DMS153 (cell line): ENCODE measurements around the gene LINGO4.

Experiments used
- DNase-seq: peaks from one replicate; lab custom pipeline; 2025; lab: John Stamatoyannopoulos, UW

Gene LINGO4

DNA sequence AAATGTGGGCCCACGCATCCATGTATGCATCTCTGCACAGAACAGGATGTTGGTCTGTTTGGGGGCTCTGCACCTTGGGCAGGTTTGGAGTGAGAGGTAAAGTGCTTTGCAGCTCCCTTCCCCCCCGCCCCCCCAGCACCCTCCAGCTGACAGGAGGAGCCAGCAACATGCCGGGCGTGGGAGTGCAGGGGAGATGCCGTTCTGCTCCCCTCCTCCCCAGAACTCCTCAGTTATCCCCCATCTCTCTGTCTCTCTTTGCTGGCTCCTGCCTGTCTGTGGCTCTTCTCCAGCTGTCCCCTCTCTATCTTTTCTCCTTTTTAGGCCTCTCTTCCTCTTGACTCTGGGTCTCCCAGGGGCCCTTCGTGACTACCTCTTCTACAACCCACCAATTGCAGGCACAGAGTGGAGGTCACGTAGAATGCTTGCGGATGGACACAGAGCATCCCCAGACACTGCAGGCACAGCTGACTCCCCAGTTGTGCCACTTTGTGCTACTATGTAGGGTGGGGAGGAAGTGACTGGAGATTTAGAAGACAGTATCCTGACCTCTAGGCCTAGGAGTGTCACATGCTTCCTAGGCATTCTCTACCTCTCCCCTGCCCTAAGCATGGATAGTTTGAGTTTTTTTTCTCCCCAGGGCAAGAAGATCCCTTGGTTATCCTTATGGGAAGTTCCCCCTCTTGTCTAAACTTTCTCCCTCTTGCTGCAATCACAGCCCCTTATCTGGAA lies 28.1 kb upstream of the LINGO4 start:
- no peak for DNase-seq

DNA sequence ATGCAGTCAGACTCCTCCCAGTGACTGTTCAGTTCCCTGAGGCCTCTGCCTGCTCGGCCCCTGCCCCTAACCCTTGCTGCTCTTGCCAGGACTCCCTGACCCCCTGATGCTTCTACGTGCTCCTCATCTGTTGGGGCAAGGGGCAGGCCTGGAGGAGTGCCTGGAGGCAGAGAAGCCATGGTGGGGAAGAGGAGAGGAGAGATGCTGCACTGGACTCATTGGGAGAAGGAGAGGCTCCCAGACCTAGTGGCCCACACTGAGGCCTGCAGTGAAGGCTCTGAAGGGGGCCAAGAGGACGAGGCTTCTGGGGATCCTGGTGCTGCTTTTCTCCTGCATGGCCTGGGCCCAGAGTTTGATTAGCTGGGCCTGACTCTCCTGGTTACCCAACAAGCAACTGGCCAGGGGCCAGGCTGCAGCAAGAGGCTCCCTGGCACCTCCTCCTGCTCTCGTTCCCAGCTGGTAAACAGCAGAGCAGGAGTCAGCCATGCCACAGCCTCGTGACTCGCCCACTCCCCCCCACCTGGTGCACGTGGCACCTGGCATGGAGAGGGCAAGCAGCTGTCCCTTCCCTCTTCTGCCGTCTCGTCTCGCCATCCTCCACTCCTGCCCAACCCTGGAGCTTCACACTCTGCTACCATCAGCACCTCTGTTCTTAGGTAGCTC lies 27.2 kb upstream of the LINGO4 start:
- peak; percentile 94 for DNase-seq

DNA sequence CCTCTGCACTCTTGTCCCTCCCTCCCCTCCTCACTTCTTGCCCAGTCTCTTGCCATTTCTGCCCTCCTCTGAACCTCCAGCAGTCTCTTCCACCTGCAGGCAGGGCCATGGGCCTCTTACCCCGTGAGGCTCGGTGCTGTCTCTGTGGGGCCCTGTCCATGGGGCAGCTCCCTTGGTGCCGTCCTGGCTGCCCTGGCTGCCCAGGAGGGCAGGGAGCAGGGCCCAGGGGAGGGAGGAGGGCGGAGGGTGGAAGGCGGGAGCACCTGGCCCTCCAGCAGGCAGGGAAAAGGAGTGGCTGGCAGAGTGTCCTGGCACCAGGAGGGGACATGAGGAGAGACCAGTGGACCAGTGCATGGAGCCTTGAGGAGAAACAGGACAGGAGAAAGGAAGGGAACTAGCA lies 26.4 kb upstream of the LINGO4 start, which contains the start of gene RORC:
TSS of gene RORC (minus strand) at position 198 of the 400 bp plus-strand sequence. CDS start at position 160, 38 bp downstream.
- DNase-seq = peak; percentile 20

DNA sequence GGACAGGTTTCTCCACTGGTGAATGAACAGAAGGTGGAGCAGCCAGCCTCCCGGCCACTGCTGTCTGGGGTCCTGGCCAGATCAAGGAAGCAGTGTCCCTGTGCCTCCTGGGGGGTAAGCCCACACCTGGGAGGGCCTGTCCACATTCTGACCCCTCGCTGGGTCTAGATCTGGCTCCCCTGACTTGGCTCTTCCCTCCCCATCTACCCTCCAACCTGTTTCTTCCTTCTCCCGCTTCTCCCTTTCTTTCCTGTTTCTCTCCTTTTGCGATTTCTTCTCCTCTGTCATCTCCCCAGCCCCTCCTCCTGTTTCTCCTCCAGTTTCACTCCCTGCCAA lies 26.0 kb upstream of the LINGO4 start:
- DNase-seq = no peak

DNA sequence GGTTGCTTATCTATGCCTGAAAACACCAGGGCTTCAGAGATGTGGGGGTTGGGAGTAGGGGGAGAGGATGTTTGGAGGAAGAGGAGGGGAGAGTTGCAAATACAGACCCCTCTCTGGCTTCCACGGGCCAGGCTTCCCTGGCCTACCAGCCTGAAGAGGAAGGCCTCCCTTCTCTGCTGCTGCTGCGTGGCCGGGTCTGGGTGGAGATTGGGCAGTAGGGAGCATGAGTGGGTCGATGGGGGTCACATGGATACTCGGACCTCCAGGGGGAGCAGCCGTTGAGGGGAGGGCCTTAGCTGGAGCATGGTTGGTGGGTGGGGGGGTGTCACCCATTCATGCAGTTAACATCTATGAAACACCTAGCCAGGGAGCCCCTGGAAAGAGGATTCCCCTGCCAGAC lies 24.8 kb upstream of the LINGO4 start:
- DNase-seq = no peak

DNA sequence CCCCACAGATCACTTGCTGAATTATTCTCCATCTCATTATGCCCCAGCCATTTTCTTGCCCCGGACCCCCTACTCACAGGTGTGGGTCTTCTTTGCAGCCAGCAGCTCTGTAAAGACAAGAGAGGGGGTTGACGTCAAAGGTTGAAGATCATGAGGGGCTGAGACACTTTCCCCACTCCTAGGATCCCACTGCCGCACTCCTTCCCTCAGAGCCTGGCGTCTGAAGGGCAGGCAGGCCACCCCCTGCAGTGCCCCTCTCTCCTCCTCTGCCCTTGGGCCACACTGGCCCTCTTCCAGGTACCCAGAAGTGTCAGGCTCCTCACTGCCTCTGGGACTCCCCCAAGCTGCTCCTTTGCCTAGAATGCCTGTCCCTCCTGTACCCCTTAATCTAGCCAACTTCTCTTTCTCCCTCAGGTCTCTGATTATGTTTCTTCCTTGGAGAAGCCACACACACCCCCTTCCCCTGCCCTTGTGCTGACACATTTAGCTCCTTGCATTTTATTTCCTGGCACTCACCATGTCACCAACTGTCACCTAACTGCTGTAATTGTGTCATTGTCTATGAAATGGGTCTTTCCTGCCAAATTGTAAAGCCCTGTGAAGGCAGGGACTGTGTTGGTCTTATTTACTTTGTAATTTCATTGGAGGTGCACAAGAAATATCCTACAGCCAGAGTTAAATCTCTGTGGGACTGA lies 24.3 kb upstream of the LINGO4 start:
- no peak for DNase-seq

DNA sequence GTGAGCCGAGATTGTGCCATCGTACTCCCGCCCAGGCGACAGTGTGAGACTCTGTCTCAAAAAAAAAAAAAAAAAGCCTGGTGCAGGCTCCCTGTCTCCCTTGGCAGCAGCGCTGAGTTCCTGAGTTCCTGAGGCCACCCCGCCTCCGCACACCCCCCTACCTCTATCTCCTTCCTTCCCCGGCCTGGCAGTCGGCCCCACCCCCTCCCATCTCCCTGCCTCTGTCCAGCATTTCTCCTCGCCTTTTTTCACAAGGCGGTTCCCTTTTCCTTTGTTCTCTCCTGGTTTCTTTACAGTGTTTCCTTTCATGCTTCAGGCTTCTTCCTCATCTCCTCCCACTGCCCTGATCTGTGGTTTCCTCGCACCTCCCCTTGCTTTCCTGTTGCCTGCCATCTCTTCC lies 23.7 kb upstream of the LINGO4 start:
- DNase-seq = no peak

DNA sequence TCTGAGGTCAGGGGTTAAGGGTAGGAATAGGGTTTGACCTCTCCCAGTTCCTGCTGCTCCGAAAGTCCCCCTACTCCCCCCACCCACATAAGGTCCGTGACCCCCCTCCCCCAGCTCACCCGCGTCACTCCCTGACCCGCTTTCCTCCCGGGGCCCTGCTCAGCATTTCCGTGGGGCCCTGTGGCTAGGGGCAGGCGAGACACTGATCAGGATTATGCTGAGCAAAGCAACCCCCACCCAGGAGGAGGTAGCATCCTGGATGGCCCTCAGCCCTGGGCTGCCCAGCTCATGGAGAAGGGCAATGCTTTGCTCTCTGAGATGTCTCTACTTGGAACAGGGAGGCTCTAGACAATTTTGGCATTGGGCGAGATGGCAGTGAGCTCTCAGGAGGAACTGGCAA lies 22.6 kb upstream of the LINGO4 start:
- DNase-seq = no peak

DNA sequence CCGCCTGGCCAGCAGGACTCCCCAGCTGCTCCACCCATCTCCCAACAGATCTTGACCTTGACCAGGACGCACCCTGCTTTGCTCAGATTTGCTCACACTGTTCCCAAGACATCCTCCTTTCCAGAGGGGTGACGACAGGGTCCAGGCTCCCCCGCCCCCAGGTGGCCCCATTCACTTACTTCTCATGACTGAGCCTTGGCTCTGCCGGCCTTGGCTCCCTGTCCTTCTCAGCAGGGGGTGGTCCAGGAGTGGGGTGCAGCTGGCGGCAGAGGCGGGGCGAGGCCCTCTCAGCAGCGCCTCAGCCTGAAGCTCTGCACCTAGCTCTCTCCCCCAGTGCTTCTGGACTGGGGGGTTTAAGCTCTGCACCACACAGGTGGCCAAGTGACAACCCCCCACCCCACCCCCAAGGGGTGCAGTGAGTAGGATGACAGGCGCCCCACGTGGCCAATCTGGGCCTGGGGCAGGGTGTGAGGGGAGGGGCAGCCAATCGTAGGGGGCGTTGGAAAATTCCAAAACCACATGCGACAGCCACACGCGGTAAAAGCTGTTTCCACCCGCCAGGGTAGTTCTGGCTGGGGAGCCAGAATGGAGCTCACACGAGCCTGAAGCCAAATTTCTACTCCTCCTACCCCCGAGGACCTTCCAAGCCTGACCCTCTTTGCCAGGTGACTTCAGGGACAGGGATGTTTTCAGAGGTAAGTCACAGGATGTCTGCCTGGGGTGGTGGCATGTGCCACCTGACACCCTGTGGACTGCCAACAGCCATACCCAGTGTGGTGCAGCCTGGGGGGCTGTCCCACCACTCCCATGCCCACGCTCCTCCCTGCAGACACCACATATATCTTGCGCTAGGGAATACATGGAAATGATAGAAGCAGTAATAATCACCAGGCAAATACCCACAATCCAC lies 20.8 kb upstream of the LINGO4 start:
- DNase-seq = no peak

DNA sequence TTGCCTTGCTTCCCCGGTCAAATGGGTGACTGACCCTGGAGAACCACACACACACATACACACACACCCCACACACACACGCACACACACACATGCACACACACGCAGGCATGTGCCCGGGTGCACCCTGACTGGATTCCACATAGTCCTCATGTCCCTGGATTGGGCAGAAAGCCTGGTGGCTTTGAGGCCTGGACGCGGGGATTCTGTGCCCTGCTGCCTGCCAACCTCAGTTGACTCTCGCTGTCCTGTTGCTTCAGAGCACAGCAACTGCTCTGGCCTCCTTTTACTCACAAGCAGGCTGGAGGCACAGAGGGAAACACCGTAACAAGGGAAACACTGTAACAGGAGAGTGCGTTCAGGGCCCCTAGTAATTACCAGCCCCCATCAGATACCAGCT lies 20.0 kb upstream of the LINGO4 start:
- no peak for DNase-seq

DNA sequence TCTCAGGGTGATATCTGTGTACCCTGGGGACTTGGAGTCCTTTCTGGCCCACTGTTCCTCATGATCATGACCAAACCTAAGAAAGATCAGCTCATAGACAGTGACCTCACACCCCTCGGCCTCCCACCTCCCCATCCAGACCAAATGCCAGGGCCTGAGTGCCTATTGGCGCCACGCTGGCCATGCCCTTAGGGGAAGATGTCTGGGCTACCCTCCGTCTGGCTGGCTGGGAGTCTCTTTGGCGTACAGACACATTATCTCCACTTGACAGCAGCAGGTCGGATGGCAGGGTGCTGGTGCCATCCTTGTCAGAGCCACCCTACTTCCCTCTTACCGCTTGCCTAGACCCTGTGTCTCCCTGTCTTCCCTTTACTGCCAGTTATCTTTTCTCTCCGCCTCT lies 18.0 kb upstream of the LINGO4 start:
- no peak for DNase-seq

DNA sequence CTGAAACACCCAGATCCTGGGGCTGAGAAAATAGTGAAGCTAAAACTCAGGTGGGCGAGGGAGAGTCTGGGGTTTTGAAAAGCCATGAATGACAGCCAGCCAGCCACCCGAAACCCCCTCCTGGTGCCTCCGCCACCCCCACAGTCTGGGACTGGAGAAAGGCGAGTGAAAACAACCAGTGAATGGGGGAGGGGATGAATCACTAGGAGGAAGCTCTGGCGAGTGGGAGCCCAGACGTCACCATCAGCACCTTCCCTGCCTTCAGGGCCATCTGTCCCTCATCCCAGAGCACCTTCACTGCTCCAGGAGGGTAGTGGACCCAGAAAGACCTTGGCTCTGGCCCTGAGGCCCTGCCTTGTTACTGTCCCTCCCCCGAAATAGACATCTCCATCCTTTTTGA lies 17.2 kb upstream of the LINGO4 start:
- DNase-seq = no peak

DNA sequence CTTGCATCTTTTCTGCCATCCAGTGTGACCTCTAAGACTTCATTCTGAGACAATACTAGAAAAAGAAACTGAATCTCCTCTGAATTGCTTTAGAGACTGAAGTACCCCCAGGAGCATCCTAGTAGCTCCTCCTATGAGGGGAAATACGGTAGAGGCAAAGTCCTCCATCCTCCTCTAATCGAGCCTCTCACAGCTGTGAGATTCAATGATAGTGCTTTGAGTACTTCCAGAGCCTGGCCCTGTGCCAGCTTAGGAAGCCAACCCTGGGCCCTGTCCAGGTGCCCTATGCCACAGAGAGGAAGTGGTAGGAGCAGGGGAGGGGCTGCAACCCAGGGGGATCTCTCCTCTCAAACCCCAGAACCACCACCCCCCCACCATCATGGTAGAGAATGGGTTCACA lies 15.7 kb upstream of the LINGO4 start:
- peak; percentile 91 for DNase-seq

DNA sequence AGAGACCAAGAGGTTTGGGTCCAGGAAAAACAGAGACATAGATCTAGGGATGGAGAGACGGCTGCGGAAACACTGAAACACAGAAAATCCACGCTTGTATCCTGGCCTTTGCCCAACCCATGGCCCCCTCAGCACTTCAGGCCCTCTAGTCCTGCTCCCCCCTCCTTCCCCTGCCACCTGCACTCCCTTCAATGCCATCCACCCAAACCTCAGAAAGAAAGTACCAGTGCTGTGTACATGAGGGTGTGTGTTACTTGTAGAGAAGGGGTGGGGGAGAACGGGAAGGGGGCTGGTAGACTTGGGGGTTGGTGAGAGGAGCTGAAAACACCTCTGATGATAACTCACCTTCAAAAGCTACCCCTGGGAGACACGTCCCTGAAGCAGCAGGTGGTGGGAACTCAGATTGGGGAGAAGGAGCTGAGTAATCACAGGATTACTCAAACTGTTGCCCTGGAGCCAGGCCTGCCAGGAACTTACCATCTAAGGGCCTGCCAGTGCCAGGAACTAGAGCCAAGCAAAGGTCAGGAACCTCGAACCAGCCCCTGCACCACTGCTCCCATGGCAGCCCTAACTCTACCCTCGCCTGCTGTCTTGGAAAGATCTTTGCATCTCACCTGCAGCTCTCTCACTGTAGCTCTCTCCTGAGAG lies 14.9 kb upstream of the LINGO4 start:
- no peak for DNase-seq

DNA sequence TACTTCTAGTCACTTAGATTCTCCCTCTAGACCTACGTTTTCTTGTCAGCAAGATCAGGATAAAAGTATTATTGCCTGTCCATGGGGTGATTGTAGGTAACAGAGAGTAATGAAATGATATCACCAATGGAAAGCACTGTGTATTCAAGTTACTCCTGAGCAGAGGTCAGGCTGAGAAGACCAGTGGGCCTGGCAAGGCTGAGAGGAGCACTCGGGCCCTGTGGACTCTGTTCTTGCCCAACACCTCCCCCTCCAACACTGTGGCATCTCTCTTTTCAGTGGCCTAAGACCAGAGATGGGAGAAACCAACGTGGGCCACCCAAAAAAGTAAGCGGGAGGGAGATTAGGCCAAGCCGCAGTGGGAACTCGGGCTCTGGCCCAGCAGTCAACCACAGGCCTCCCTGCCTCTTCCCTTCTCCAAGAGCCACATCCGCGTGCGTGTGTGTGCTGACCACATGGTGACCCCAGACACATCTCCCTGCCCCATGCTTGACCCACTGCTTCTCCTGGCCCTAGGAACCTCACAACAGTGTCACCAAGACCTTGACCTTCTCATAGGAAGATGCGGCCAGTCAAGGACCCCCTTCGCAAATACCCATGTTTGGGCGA lies 14.1 kb upstream of the LINGO4 start:
- no peak for DNase-seq

DNA sequence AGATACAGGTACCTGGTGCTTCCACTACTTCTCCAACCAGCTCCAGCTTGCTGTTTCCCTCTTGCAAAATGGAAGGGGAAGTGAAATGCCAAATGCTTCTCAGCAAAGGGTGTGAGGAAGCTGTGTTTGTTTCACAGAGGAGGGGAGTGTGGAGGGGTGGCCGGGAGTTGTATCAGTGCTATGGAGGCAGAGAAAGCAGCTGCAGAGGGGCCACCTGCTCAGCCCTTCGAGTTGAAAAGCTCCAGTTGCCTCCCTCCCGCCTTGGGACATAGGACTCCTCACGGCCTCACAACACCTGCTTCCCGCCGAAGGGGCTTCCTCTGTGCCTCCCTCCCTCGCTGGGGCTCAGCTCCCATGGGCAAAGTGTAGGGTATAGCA lies 12.1 kb upstream of the LINGO4 start:
- DNase-seq = peak; percentile 46

DNA sequence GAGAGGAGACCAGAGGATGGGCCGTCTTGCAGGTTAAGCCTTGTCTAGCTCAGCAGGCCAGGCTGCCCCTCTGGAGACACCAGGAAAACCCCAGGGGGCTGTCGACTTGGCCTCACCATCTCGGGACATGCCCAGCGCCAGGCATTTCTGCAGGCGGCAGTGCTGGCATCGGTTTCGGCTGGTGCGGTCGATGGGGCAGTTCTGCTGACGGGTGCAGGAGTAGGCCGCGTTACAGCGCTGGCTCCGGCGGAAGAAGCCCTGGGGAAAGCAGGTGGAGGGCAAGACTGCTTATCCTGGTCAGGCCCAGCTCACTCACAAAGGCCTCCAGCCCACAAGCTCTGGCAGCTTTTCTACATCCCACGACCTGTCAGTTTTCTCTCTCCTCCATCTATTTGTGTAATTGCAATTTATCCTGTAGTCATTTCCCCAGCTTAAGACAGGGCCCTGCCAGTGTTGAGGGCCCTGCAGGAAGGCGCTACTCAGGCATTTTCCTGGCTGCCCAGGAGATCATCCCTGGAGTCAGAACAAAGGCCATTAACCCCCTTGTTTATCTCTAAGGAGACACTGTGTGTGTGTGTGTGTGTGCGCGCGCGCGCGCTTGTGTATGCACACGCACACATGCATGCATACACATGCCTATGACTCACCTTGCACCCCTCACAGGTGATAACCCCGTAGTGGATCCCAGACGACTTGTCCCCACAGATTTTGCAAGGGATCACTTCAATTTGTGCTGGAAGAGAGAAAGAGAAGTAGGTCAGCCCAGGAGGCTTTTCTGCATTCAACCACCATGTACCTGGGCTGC lies 11.5 kb upstream of the LINGO4 start:
- DNase-seq = peak; percentile 45

DNA sequence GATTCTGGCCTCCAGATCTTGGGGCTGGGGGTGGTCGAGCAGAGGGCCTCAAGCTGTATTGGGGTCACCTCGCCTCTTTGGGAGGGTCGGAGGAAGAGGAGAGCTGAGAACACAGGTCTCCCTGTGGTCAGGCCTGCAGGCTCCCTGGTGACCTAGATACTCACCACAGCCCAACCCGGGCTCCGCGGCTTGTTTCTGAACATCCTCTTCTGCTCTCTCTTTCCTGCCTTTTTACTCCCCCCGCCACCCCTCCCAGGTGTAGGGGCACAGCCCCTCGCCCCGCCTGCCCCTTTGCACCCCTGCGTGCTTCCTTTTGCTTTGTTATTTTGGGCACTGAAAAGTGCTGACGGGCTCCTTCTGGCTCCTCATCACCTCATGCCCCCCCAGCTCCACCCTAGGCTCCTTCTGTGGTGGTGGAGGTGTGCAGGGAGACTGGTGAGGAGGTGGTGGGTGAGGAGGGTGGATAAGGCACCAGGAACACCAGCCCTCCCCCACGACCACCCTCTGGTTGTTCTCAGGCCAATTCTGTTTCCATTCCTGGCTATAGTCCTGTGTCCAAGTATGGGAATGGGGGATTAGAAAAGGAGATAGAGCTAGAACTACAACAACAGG lies 10.6 kb upstream of the LINGO4 start:
- DNase-seq = no peak

DNA sequence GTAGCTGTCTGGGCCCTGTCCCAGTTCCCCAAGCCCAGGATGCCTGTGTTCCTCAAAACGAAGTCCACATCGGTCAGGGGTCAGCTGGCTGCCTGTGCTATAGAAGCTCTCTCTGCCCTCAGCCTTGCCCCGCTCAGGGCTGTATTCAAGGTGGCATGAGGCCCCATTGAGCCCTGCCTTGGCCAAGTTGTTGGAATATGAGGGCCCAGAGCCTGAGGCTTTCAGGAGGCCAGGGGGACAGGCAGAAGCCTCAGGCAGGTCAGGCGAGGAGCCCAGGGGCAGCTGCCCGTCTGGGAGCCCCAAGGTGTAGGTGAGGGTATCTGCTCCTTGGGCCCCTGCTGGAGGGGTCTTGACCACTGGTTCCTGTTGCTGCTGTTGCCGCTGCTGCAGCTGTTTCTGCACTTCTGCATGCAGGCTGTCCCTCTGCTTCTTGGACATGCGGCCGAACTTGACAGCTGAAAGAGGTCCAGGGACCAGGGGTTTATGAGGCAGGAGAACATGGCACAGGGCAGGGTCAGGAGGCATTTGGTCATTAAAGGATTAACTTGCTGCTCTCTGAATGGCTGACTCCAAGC lies 9.8 kb upstream of the LINGO4 start:
- no peak for DNase-seq

DNA sequence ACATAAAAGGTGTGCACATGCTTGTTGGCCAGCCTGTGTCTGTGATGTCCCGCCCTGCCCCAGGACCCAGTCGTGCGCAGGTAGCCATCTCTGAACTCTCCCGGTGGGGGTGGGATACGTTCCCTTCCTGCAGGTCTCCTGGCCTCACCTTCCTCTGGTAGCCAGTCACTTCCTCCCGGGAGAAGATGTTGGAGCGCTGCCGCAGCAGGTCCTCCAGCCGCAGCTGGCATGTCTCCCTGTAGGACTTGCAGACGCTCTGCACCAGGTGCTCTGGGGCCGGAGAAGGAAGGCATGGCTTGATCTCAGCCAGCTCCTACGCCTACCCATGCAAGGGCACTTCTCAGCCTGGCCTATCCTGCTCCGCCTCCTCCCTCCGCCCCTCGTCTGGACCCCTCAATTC lies 9.2 kb upstream of the LINGO4 start:
- no peak for DNase-seq
